ENCODE measurements around the gene HTR4.

- TF ChIP-seq ARNT (IDR thresholded peaks at IDR 0.05): no peak
- TF ChIP-seq CTBP1 (IDR thresholded peaks at IDR 0.05; ENCODE audit: borderline replicate concordance): no peak
- no peak for TF ChIP-seq FOXK2 (IDR thresholded peaks at IDR 0.05)
- no peak for TF ChIP-seq ZNF384 (IDR thresholded peaks at IDR 0.05)
- no peak for TF ChIP-seq BHLHE40 (IDR thresholded peaks at IDR 0.05; ENCODE audit: borderline replicate concordance)
Observed at GRCh38 chr5:148625250-148625649, 29.1 kb downstream of the HTR4 start.

All from HEK293T (cell line).